ENCODE results near the gene SMTNL1. TPM values are rescaled to one million over a fixed set of nuclear protein-coding genes. Genes with fewer than 3 reads are reported as not detected.

Gene SMTNL1
- total RNA-seq, 1 donor from 2014 or later, result not detected

DNA sequence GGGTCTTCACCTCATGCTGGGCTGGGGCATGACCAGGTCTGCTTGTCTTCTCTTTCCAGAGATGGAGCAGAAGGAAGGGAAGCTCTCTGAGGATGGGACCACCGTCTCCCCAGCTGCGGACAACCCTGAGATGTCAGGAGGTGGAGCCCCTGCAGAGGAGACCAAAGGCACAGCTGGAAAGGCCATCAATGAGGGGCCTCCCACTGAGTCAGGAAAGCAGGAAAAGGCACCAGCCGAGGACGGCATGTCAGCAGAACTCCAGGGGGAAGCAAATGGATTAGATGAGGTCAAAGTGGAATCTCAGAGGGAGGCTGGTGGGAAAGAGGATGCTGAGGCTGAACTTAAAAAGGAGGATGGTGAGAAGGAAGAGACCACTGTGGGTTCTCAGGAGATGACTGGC, 5.2 kb downstream of the SMTNL1 start:
- no peaks in the 10 kb centered on the region for H3K27me3 ChIP-seq (ENCODE audit: low read depth)
- H3K4me3 ChIP-seq, result no peak overlapping the region
- TF ChIP-seq, protein P1, sequence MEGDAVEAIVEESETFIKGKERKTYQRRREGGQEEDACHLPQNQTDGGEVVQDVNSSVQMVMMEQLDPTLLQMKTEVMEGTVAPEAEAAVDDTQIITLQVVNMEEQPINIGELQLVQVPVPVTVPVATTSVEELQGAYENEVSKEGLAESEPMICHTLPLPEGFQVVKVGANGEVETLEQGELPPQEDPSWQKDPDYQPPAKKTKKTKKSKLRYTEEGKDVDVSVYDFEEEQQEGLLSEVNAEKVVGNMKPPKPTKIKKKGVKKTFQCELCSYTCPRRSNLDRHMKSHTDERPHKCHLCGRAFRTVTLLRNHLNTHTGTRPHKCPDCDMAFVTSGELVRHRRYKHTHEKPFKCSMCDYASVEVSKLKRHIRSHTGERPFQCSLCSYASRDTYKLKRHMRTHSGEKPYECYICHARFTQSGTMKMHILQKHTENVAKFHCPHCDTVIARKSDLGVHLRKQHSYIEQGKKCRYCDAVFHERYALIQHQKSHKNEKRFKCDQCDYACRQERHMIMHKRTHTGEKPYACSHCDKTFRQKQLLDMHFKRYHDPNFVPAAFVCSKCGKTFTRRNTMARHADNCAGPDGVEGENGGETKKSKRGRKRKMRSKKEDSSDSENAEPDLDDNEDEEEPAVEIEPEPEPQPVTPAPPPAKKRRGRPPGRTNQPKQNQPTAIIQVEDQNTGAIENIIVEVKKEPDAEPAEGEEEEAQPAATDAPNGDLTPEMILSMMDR (IDR thresholded peaks at IDR 0.05; ENCODE audit: borderline replicate concordance), result no peak
- no peaks in the 10 kb centered on the region for H3K9me3 ChIP-seq (replicated peaks)
- no peak overlapping the region for H3K27ac ChIP-seq (replicated peaks)
- no peaks in the 10 kb centered on the region for H3K4me1 ChIP-seq
- no peak for DNase-seq
- intact Hi-C loops (cut with micrococcal nuclease), result no loop called here
- H3K36me3 ChIP-seq, result no peaks in the 10 kb centered on the region

DNA sequence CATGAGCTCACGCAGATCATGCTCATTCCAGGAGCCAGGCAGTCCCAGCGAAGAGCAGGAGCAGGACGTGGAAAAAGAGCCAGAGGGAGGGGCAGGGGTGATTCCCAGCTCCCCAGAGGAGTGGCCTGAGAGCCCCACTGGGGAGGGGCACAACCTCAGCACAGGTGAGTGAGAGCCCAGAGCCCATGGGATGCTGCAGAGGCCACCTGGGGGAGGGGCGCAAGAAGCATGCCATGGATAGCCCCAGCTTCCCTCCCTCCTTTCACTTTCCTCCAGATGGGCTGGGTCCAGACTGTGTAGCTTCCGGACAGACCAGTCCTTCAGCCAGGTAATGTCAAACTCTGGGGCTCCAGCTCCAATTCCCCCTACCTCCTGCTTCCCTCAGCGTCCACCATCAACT, 6.2 kb downstream of the SMTNL1 start:
- DNase-seq, result no peak
- Histone ChIP-seq H3K4me1 (no peaks in the 10 kb centered on the region), H3K27me3 (ENCODE audit: low read depth) (no peaks in the 10 kb centered on the region), H3K36me3 (peaks cover 7% of the 10 kb centered on the region), H3K27ac (replicated peaks) (no peak overlapping the region), H3K4me3 (no peak overlapping the region), H3K9me3 (replicated peaks) (no peaks in the 10 kb centered on the region)
- intact Hi-C loops (cut with micrococcal nuclease), result no loop called here
- TF ChIP-seq, protein P1 (IDR thresholded peaks at IDR 0.05; ENCODE audit: borderline replicate concordance), result no peak

DNA sequence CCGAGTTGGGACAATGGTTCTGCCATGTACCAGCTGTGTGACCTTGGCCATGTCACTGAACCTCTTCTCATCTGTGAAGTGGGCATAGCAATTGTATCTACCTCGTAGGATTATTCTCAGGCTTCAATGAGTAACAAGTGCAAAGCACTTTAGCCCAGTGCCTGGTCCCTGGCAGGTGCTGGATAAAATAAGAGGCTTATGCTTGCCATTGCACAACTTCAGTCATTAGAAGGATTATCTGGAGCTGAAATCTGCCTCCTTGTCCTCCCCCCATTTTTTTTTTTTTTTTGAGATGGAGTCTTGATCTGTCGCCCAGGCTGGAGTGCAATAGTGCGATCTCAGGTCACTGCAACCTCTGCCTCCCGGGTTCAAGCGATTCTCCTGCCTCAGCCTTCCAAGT, 7.2 kb downstream of the SMTNL1 start:
- Histone ChIP-seq H3K9me3 (replicated peaks) (no peaks in the 10 kb centered on the region), H3K4me1 (no peaks in the 10 kb centered on the region), H3K27ac (replicated peaks) (no peak overlapping the region), H3K27me3 (ENCODE audit: low read depth) (no peaks in the 10 kb centered on the region), H3K4me3 (no peak overlapping the region), H3K36me3 (peaks cover 16% of the 10 kb centered on the region)
- intact Hi-C loops (cut with micrococcal nuclease), result no loop called here
- DNase-seq, result no peak
- TF ChIP-seq, protein P1 (IDR thresholded peaks at IDR 0.05; ENCODE audit: borderline replicate concordance), result no peak

DNA sequence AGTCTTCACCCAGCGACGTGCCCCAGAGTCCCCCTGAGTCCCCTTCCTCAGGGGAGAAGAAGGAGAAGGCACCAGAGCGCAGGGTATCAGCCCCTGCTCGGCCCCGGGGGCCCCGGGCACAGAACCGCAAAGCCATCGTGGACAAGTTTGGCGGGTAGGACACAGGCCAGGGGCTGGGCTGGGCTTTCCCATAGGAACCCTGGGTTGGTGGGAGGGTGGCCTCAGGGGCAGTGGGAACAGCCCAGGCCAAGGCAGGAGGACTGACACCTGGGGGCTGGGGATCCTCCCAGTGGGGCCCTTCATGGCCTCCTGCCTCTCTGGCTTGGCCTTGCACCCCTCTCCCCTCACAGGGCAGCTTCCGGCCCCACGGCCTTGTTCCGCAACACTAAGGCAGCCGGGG, 8.5 kb downstream of the SMTNL1 start:
- H3K4me1 ChIP-seq, result no peaks in the 10 kb centered on the region
- no peaks in the 10 kb centered on the region for H3K9me3 ChIP-seq (replicated peaks)
- H3K36me3 ChIP-seq, result peaks cover 29% of the 10 kb centered on the region
- H3K4me3 ChIP-seq, result no peak overlapping the region
- no peaks in the 10 kb centered on the region for H3K27me3 ChIP-seq (ENCODE audit: low read depth)
- TF ChIP-seq, protein P1 (IDR thresholded peaks at IDR 0.05; ENCODE audit: borderline replicate concordance), result no peak
- no peak overlapping the region for H3K27ac ChIP-seq (replicated peaks)
- DNase-seq, result no peak
- intact Hi-C loops (cut with micrococcal nuclease), result no loop called here

DNA sequence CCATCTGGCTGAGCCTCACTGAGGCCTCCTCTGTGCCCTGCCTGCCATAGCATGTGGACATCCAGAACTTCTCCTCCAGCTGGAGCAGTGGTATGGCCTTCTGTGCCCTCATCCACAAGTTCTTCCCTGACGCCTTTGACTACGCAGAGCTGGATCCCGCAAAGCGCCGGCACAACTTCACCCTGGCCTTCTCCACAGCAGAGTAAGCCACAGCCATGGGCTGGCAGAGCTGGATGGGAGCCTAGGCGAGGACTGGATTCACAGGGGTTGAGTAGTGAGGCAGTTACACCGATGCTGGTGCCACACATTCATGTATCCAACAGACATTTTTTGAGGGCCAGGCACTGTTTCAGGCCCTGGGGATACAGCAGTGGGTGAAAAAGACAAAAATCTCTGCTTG, 9.1 kb downstream of the SMTNL1 start:
- TF ChIP-seq, protein P1 (IDR thresholded peaks at IDR 0.05; ENCODE audit: borderline replicate concordance), result no peak
- no peak overlapping the region for H3K4me3 ChIP-seq
- H3K36me3 ChIP-seq, result peaks cover 35% of the 10 kb centered on the region
- no peak for DNase-seq
- no peak overlapping the region for H3K27ac ChIP-seq (replicated peaks)
- H3K27me3 ChIP-seq (ENCODE audit: low read depth), result no peaks in the 10 kb centered on the region
- intact Hi-C loops (cut with micrococcal nuclease), result no loop called here
- no peaks in the 10 kb centered on the region for H3K4me1 ChIP-seq
- H3K9me3 ChIP-seq (replicated peaks), result no peaks in the 10 kb centered on the region
